ENCODE measurements around the gene CACFD1. TPM values are rescaled to one million over a fixed set of nuclear protein-coding genes. Genes with fewer than 3 reads are reported as not detected.

Gene CACFD1
- total and polyA plus RNA-seq, 2 of the 4 experiments (the other 2 are of a cell fraction) = 2.0 to 6.6 TPM

GRCh38 chr9:133445293-133445969 is 14.3 kb upstream of the CACFD1 start:
- Histone ChIP-seq H2BK20ac (ENCODE audit: low read depth, low read length) (no peak overlapping the region), H3K14ac (replicated peaks; ENCODE audit: low read depth, low read length) (no peak overlapping the region), H3K4ac (ENCODE audit: low read depth, low read length) (no peak overlapping the region), H2AK9ac (replicated peaks; ENCODE audit: low read depth, low read length, poor library complexity) (no peak overlapping the region), H3K4me1 (ENCODE audit: control insufficient read depth, insufficient read depth, low read length) (no peaks in the 10 kb centered on the region), H4K20me1 (ENCODE audit: insufficient read depth, low read length) (no peaks in the 10 kb centered on the region; the same call in 1 of the 2 replicates), H2AFZ (replicated peaks; ENCODE audit: low read length, poor library complexity) (no peak overlapping the region), H3K9ac (ENCODE audit: low read depth, low read length) (no peak overlapping the region), H3K36me3 (ENCODE audit: control insufficient read depth, insufficient read depth, low read length) (no peaks in the 10 kb centered on the region), H3K4me2 (ENCODE audit: low read depth, low read length) (no peak overlapping the region), H3K27ac (ENCODE audit: insufficient read depth, low read length) (no peak overlapping the region), H3K56ac (ENCODE audit: extremely low read depth, insufficient read depth, low read length) (no peak overlapping the region), H2BK15ac (ENCODE audit: low read depth, low read length) (no peak overlapping the region), H3K23ac (ENCODE audit: low read depth, low read length) (no peak overlapping the region), H3K79me1 (ENCODE audit: low read depth in 1 of 2, low read length in 2 of 2) (no peaks in the 10 kb centered on the region), H3K9me1 (ENCODE audit: insufficient read depth, low read length) (no peaks in the 10 kb centered on the region), H4K8ac (ENCODE audit: low read depth in 2 of 2, low read length in 2 of 2) (no peak overlapping the region), H3K9me3 (ENCODE audit: control insufficient read depth, insufficient read depth, low read length) (no peaks in the 10 kb centered on the region), H3K27me3 (ENCODE audit: control insufficient read depth, insufficient read depth, low read length) (peaks cover 15% of the 10 kb centered on the region), H4K5ac (ENCODE audit: low read depth, low read length) (no peak overlapping the region), H2BK120ac (ENCODE audit: low read depth, low read length) (no peak overlapping the region), H2BK5ac (ENCODE audit: low read depth, low read length, poor library complexity, severe bottlenecking) (no peak overlapping the region), H4K91ac (ENCODE audit: insufficient read depth, low read depth, low read length) (no peak overlapping the region), H3K18ac (ENCODE audit: low read depth, low read length) (no peak overlapping the region), H3K4me3 (ENCODE audit: insufficient read depth, low read depth, low read length) (no peak overlapping the region), H2AK5ac (ENCODE audit: low read depth, low read length) (no peak overlapping the region)
- CTCF ChIA-PET = no interaction called here
- dilution Hi-C loops (cut with HindIII; ENCODE audit: low sequenced_read_pairs, unreplicated experiment) (no loop called here), in situ Hi-C loops (cut with MboI; ENCODE audit: low sequenced_read_pairs) (no loop called here), intact Hi-C loops (cut with micrococcal nuclease) (no loop called here)
- 64% methylated on average over 5 of the region's 23 CpGs; no CpG with 5 or more reads in 1 of the 2 experiments for WGBS, 2 experiments (ENCODE audit: extremely low coverage in 2 of 2, insufficient read length in 1 of 2)
- POLR2A ChIA-PET (ENCODE audit: unreplicated experiment) = interaction anchor here (1.1 kb wide), 1 partner anchor 14 kb away, joined by 3 read pairs; no protein-coding TSS in a partner anchor
- DNase-seq (no peak), ATAC-seq (ENCODE audit: low read depth) (no peak)
- no TSS peak for BruUV-seq (replicated peaks)
- no peak for TF ChIP-seq CHD1 (IDR thresholded peaks at IDR 0.05; ENCODE audit: low read depth, low read length)
- TF ChIP-seq CTCF (conservative IDR thresholded peaks at IDR 0.05; ENCODE audit: low read depth, low read length) = no peak
- no peak for TF ChIP-seq FOS (IDR thresholded peaks at IDR 0.05; ENCODE audit: low read depth, low read length)
- TF ChIP-seq RCOR1 (IDR thresholded peaks at IDR 0.05; ENCODE audit: insufficient replicate concordance, low read length) = no peak
- TF ChIP-seq RFX5 (IDR thresholded peaks at IDR 0.05; ENCODE audit: low read depth, low read length) = no peak
- TF ChIP-seq SMC3 (IDR thresholded peaks at IDR 0.05; ENCODE audit: low read depth, low read length) = no peak
- no peak for TF ChIP-seq MAFK (IDR thresholded peaks at IDR 0.05; ENCODE audit: low read depth, low read length)
- no peak for TF ChIP-seq NFE2L2 (IDR thresholded peaks at IDR 0.05; ENCODE audit: low read depth, low read length)
- TF ChIP-seq ELK1 (IDR thresholded peaks at IDR 0.05; ENCODE audit: borderline replicate concordance, low read depth, low read length) = no peak
- TF ChIP-seq MAZ (IDR thresholded peaks at IDR 0.05; ENCODE audit: borderline replicate concordance, low read depth, low read length) = no peak
- no peak for TF ChIP-seq USF2 (IDR thresholded peaks at IDR 0.05; ENCODE audit: low read depth, low read length)
- no peak for TF ChIP-seq CEBPB (IDR thresholded peaks at IDR 0.05; ENCODE audit: low read depth, low read length)
- TF ChIP-seq RAD21 (IDR thresholded peaks at IDR 0.05; ENCODE audit: low read length) = no peak
- no peak for TF ChIP-seq POLR2A (IDR thresholded peaks at IDR 0.05; ENCODE audit: low read depth, low read length)

Measured in IMR-90 (cell line).